Subcutaneous adipose tissue (tissue), 4 donors: ENCODE data around the gene GLYATL1. TPM values are rescaled to one million over a fixed set of nuclear protein-coding genes. Genes with fewer than 3 reads are reported as not detected.

Source experiments
- total RNA-seq, 4 donors: library from RNA; depleted of rRNA; stranded (reverse); fragments of >200 nt; gene quantifications; one replicate each; pipeline ENCODE4 v1.1.0, GENCODE V29; 2016
- TF ChIP-seq, protein P1 (sequence below): fragments of 450-650 bp; IDR thresholded peaks from one replicate; pipeline ENCODE4 v1.5.1; 2016; ENCODE audit warnings: low read depth, mild to moderate bottlenecking, control low read depth, antibody characterized with exemption, moderate library complexity

Gene GLYATL1
- total RNA-seq, 4 donors from 2014 or later, result not detected

DNA sequence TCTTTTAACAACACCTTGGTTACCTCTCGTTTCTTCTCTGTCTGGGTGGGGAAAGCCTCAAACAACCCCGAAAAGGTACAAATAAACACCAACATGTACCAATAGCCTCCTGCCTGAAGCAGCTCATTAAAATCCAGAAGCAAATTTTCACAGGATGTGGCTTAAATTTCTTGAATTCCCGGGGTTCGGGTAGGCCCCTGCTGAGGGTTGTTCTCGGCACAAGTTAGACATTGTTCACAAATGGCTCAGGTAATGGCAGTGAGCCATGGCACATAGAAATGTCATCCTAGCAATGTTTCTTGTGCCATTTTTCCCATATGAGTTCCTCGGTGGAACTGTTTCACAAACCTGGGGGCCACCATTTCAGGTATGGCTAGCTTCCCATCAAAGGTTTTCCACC is 19.7 kb upstream of the GLYATL1 start:
- TF ChIP-seq, protein P1, sequence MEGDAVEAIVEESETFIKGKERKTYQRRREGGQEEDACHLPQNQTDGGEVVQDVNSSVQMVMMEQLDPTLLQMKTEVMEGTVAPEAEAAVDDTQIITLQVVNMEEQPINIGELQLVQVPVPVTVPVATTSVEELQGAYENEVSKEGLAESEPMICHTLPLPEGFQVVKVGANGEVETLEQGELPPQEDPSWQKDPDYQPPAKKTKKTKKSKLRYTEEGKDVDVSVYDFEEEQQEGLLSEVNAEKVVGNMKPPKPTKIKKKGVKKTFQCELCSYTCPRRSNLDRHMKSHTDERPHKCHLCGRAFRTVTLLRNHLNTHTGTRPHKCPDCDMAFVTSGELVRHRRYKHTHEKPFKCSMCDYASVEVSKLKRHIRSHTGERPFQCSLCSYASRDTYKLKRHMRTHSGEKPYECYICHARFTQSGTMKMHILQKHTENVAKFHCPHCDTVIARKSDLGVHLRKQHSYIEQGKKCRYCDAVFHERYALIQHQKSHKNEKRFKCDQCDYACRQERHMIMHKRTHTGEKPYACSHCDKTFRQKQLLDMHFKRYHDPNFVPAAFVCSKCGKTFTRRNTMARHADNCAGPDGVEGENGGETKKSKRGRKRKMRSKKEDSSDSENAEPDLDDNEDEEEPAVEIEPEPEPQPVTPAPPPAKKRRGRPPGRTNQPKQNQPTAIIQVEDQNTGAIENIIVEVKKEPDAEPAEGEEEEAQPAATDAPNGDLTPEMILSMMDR, result no peak

GRCh38 chr11:58919980-58920379 is 19.3 kb upstream of the GLYATL1 start:
- TF ChIP-seq, protein P1, result no peak

- TF ChIP-seq, protein P1, result no peak
These were observed 17.4 kb upstream of the GLYATL1 start for GRCh38 chr11:58921778-58922390.

- TF ChIP-seq, protein P1, result no peak
These were observed 16.8 kb upstream of the GLYATL1 start for GRCh38 chr11:58922479-58922878.

GRCh38 chr11:58923300-58923788 is 15.9 kb upstream of the GLYATL1 start:
- TF ChIP-seq, protein P1, result no peak

- TF ChIP-seq, protein P1, result no peak
These were observed 15.1 kb upstream of the GLYATL1 start for GRCh38 chr11:58924230-58924629.

DNA sequence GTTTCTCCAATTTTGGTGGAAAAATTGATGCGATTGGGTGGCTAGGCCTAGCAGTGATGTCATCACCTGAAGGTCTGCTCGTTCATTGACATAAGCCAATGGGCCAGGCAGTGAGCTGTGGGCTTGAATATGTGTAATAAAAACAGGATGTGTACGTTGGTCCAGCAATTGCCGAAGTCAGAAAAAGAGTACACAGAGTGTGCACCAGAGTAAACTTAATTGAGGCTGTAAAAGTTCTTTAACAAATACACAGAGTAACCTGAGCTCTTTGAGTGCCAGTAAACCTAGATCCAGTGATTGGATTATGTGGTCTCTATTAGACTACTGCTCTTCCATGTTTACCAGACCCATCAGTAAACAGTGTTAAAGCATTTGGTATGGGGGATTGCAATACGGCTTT is 13.0 kb upstream of the GLYATL1 start:
- TF ChIP-seq, protein P1, result no peak
